NOMO-1 treated with DMSO at 0.1 percent for 48 hours (cell line): ENCODE results near the gene SH3PXD2B.

ENCODE experiments used
- DNase-seq: peaks from one replicate; lab custom pipeline; 2025; ENCODE audit not compliant: unreplicated experiment; lab: John Stamatoyannopoulos, UW

Gene SH3PXD2B

GRCh38 chr5:172280929-172281328 is 173.4 kb downstream of the SH3PXD2B start:
- no peak for DNase-seq

GRCh38 chr5:172280317-172280716 is 174.0 kb downstream of the SH3PXD2B start:
- DNase-seq: no peak

GRCh38 chr5:172278356-172278755 is 176.0 kb downstream of the SH3PXD2B start:
- no peak for DNase-seq

GRCh38 chr5:172276214-172276613 is 178.1 kb downstream of the SH3PXD2B start:
- DNase-seq: no peak
